CD4-positive, alpha-beta memory T cell (primary cell): ENCODE measurements around the gene PLCB1. TPM values are rescaled to one million over a fixed set of nuclear protein-coding genes. Genes with fewer than 3 reads are reported as not detected.

Experiments
- CTCF ChIA-PET: fragments of 350-600 bp; sonication (Branson Sonifier 250); formaldehyde crosslinking; loops from one replicate; lab custom pipeline; 2021; ENCODE audit warnings: inconsistent platforms; ENCODE audit not compliant: partially characterized antibody; lab: Charles Lee
- POLR2A ChIA-PET: fragments of 350-600 bp; sonication (Branson Sonifier 250); formaldehyde crosslinking; loops from one replicate; lab custom pipeline; 2021; ENCODE audit not compliant: partially characterized antibody; lab: Charles Lee
- DNase-seq, 5 donors: peaks; one replicate each; pipeline versions ENCODE4 v3.0.0 to v3.0.0-alpha.2; 2020 to 2022; ENCODE audit warnings: mixed read lengths in 1 of 5
- H3K27ac ChIP-seq: one replicate; pipeline ENCODE4 v1.7.0; 2013; ENCODE audit warnings: low read depth, low read length
- H3K27me3 ChIP-seq: 2 replicates; pipeline ENCODE4 v1.7.0; 2013; ENCODE audit warnings: mild to moderate bottlenecking, low read length, moderate library complexity; ENCODE audit not compliant: insufficient read depth
- H3K36me3 ChIP-seq: 2 replicates; pipeline ENCODE4 v1.7.0; 2013; ENCODE audit warnings: mild to moderate bottlenecking, low read length, moderate library complexity; ENCODE audit not compliant: insufficient read depth
- H3K4me1 ChIP-seq: 2 replicates; pipeline ENCODE4 v1.7.0; 2013; ENCODE audit warnings: mild to moderate bottlenecking, low read length, moderate library complexity; ENCODE audit not compliant: insufficient read depth
- H3K4me3 ChIP-seq, 2 donors: one replicate each; pipeline ENCODE4 v1.7.0; 2013; ENCODE audit warnings: low read length in 2 of 2, mild to moderate bottlenecking in 1 of 2
- H3K9me3 ChIP-seq, 2 donors: one replicate each; pipeline ENCODE4 v1.7.0; 2013; ENCODE audit warnings: low read length in 2 of 2, control low read depth in 1 of 2; ENCODE audit not compliant: control insufficient read depth in 1 of 2
- H3K27ac Mint-ChIP-seq, 7 donors: one replicate each; pipeline ENCODE4 v1.8.0; 2020 to 2021; ENCODE audit warnings: mixed read lengths in 7 of 7, mild to moderate bottlenecking in 6 of 7, inconsistent platforms in 3 of 7, moderate library complexity in 3 of 7
- H3K27me3 Mint-ChIP-seq, 2 donors: one replicate each; pipeline ENCODE4 v1.8.0; 2020 to 2021; ENCODE audit warnings: mixed read lengths in 2 of 2
- H3K36me3 Mint-ChIP-seq, 2 donors: one replicate each; pipeline ENCODE4 v1.8.0; 2020 to 2021; ENCODE audit warnings: mixed read lengths in 2 of 2, inconsistent platforms in 1 of 2, mild to moderate bottlenecking in 1 of 2
- H3K4me1 Mint-ChIP-seq, 4 donors: one replicate each; pipeline ENCODE4 v1.8.0; 2020 to 2021; ENCODE audit warnings: mixed read lengths in 4 of 4, mild to moderate bottlenecking in 1 of 4
- H3K4me3 Mint-ChIP-seq, 8 donors: one replicate each; pipeline ENCODE4 v1.8.0; 2020 to 2021; ENCODE audit warnings: mixed read lengths in 8 of 8, mild to moderate bottlenecking in 7 of 8, moderate library complexity in 6 of 8, inconsistent platforms in 3 of 8
- H3K9me3 Mint-ChIP-seq, 8 donors: one replicate each; pipeline ENCODE4 v1.8.0; 2020 to 2021; ENCODE audit warnings: mixed read lengths in 8 of 8, mild to moderate bottlenecking in 5 of 8, inconsistent platforms in 3 of 8, moderate library complexity in 1 of 8
- intact Hi-C: fragments of 100-400 bp; cut with micrococcal nuclease; formaldehyde crosslinking; loops from one replicate; pipeline ENCODE4 v1.15.1; 2023
- polyA plus RNA-seq, 2 donors: library from polyadenylated mRNA; unstranded; fragments of 300-500 nt; fragmentation: Illumina TruSeq; gene quantifications; one replicate each; pipeline ENCODE4 v1.2.3, GENCODE V29; 2021
- total RNA-seq, 2 experiments: library from RNA; stranded (reverse); gene quantifications; one replicate each; pipeline ENCODE4 v1.2.3, GENCODE V29; 2021

PLCB1 gene
- total and polyA plus RNA-seq, 4 experiments from 2014 or later, result 5.5 to 9.6 (median 8.2) TPM

DNA sequence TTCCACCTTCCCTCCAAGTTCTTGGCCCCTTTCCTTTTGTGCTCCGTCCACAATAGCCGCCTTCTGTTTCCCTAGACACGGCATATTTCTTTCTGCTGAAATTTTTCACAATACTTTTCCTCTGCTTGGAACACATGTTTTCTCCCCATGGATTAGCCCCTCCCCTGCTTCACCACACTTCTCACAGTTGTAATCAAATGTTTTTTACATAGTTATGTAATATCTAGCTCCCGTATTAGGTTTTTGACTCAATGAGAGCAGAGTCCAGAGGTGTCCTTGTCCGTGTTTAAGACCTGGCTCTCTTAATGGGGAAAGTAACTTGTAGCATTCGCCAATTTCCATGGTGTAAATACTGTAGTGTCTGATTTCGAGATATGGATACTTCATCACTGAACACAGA is 34.7 kb downstream of the PLCB1 start:
- H3K36me3 Mint-ChIP-seq, result peaks cover 0 to 4% of the 10 kb centered on the region in 2 donors
- Histone ChIP-seq H3K27ac (no peak overlapping the region), H3K27me3 (no peaks in the 10 kb centered on the region), H3K36me3 (no peaks in the 10 kb centered on the region), H3K9me3 (no peaks in the 10 kb centered on the region), H3K4me3 (no peak overlapping the region), H3K4me1 (peaks cover 9% of the 10 kb centered on the region)
- peaks cover 0 to 2% of the 10 kb centered on the region in 2 donors for H3K27me3 Mint-ChIP-seq
- intact Hi-C loops, result no loop called here
- no peak overlapping the region for H3K4me3 Mint-ChIP-seq
- no peak for DNase-seq
- H3K4me1 Mint-ChIP-seq, result peaks cover under 1 to 10% (median 2%) of the 10 kb centered on the region in 4 donors
- CTCF ChIA-PET, result interaction anchor here (0.8 kb wide), 1 partner anchor 9 kb away, joined by 3 read pairs; no protein-coding TSS in a partner anchor
- no peak overlapping the region for H3K27ac Mint-ChIP-seq
- H3K9me3 Mint-ChIP-seq, result no peaks in the 10 kb centered on the region
- POLR2A ChIA-PET, result interaction anchor here (1.5 kb wide), 1 partner anchor 10 kb away, joined by 3 read pairs; no protein-coding TSS in a partner anchor

DNA sequence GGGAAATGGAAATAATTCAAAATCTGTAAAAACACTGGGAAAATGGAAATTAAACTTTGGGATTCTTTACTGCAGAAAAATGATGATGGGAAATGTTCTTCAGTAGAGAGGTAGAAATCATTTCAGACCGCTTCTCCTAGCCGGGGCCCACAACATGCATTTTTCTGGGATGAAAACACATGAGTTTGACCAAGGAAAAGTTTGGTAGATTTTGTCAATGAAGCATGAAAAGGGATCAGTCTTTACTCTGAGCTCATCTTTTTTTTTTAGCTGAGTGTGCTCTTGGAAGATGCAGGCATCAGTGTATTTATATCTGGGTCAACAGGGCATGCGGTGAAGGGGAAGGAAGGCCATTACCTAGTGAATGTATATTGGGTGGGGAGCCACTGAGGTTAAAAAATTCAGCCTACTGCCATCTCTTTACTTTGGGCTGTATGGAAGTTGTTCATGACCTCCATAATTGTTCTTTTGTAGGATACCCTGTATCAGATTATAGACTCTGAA is 36.8 kb downstream of the PLCB1 start:
- CTCF ChIA-PET, result no interaction called here
- DNase-seq, result no peak

DNA sequence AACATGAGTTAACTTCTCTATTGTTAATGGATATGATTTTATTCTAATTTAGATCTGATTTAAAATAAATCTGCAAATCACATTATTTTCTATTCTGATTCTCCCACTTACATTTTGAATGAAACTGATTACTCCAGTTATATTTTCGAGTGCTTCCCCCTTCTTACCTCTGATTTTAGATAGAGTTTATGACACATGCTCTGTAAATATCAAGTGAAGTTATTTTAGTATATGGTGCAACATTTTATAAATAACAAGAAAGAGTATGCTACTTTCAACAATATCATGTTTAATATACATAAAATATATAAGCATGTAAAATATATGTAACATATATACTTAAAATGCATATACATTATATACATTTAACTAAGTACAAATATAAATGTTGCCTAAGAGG is 38.9 kb downstream of the PLCB1 start:
- Mint-ChIP-seq H3K36me3 (peaks cover 0 to 9% of the 10 kb centered on the region in 2 donors), H3K4me3 (no peak overlapping the region), H3K27me3 (peaks cover 0 to under 1% of the 10 kb centered on the region in 2 donors), H3K9me3 (no peaks in the 10 kb centered on the region), H3K4me1 (peaks cover 1 to 13% (median 6%) of the 10 kb centered on the region in 4 donors), H3K27ac (no peak overlapping the region)
- H3K4me3 ChIP-seq, result no peak overlapping the region
- ChIA-PET POLR2A (no interaction called here), CTCF (no interaction called here)
- H3K27ac ChIP-seq, result no peak overlapping the region
- H3K9me3 ChIP-seq, result no peaks in the 10 kb centered on the region
- H3K27me3 ChIP-seq, result no peaks in the 10 kb centered on the region
- H3K4me1 ChIP-seq, result peaks cover 4% of the 10 kb centered on the region
- H3K36me3 ChIP-seq, result no peaks in the 10 kb centered on the region
- intact Hi-C loops, result no loop called here
- DNase-seq, result no peak

More for the DNA sequence above, 36.8 kb downstream of the PLCB1 start:
- Histone ChIP-seq H3K27ac (no peak overlapping the region), H3K4me1 (peaks cover 4% of the 10 kb centered on the region), H3K4me3 (no peak overlapping the region), H3K27me3 (no peaks in the 10 kb centered on the region), H3K36me3 (no peaks in the 10 kb centered on the region), H3K9me3 (no peaks in the 10 kb centered on the region)
- Mint-ChIP-seq H3K27me3 (peaks cover 0 to 2% of the 10 kb centered on the region in 2 donors), H3K4me1 (peaks cover 0 to 6% (median under 1%) of the 10 kb centered on the region in 4 donors), H3K9me3 (no peaks in the 10 kb centered on the region), H3K27ac (no peak overlapping the region), H3K4me3 (no peak overlapping the region), H3K36me3 (peaks cover 0 to 11% of the 10 kb centered on the region in 2 donors)
- intact Hi-C loops, result no loop called here
- POLR2A ChIA-PET, result no interaction called here

DNA sequence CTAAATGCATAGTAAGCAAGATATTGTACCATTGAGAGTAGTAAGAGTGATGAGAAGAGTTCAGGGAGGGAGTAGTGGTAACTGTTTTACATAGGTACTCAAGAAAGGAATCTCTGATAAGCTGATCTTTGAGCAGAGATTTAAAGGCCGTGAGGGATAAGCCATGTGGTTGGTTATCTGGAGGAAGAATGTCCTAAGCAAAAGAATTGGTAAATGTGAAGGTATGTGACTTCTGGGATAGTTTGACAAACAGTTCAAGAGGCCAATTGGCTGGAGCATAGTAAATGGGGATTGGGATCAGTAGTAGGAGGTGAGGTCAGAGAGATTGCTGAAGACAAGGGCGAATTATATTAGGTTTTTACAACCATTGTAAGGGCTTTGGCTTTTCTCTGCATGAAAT is 40.1 kb downstream of the PLCB1 start:
- H3K36me3 Mint-ChIP-seq, result peaks cover 0 to 7% of the 10 kb centered on the region in 2 donors
- Histone ChIP-seq H3K9me3 (no peaks in the 10 kb centered on the region), H3K36me3 (no peaks in the 10 kb centered on the region), H3K27me3 (no peaks in the 10 kb centered on the region), H3K4me3 (no peak overlapping the region), H3K27ac (no peak overlapping the region), H3K4me1 (peaks cover 4% of the 10 kb centered on the region)
- DNase-seq, result no peak
- peak overlapping the region in 1 of 7 donors; percentile 32 for H3K27ac Mint-ChIP-seq
- ChIA-PET CTCF (no interaction called here), POLR2A (no interaction called here)
- H3K27me3 Mint-ChIP-seq, result no peaks in the 10 kb centered on the region
- H3K9me3 Mint-ChIP-seq, result no peaks in the 10 kb centered on the region
- peaks cover 1 to 13% (median 5%) of the 10 kb centered on the region in 4 donors for H3K4me1 Mint-ChIP-seq
- intact Hi-C loops, result no loop called here
- H3K4me3 Mint-ChIP-seq, result no peak overlapping the region

DNA sequence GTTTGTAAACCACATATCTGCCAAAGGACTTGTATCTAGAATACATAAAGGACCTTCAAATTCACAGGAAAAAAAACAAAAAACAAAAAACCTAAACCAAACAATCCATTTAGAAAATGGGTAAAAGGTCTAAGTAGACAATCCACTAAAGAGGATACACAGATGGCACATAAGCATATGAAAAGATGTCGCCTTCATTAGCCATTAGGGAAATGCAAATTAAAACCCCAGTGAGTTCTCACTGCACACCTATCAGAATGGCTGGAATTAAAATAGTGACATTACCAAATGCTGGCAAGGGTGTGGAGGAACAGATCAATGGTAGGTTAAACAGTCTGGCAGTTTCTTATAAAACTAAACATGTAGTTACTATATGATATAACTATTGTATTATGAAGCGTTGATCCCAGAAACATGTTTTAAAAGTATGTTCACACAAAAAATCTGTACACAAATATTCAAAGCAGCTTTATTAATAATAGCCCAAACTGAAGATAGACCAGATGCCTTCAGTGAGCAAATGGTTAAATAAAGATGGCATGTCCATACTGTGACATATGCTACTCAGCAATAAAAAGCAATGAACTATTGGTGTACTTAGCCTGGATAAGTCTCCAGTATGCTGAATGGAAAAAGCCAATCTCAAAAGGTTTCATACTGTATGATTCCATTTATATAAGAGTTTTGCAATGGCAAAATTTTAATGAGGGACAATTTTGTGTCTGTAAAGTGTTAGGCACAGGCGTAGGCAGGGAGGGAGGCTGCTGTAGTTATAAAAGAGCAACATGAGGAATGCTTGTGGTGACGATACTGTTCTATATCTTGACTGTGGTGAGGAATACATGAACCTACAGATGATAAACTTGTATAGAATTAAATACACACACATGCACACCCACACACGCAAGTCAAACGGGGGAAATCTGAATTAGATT is 43.9 kb downstream of the PLCB1 start:
- no peaks in the 10 kb centered on the region for H3K36me3 ChIP-seq
- Mint-ChIP-seq H3K9me3 (peaks cover 0 to 3% (median 0%) of the 10 kb centered on the region in 8 donors), H3K4me3 (no peak overlapping the region), H3K27me3 (no peaks in the 10 kb centered on the region), H3K4me1 (peaks cover 4 to 13% (median 5%) of the 10 kb centered on the region in 4 donors), H3K36me3 (peaks cover 0 to 7% of the 10 kb centered on the region in 2 donors), H3K27ac (peak overlapping the region in 1 of 7 donors; percentile 1)
- DNase-seq, result no peak
- no peak overlapping the region for H3K4me3 ChIP-seq
- H3K4me1 ChIP-seq, result no peaks in the 10 kb centered on the region
- POLR2A ChIA-PET, result no interaction called here
- no peaks in the 10 kb centered on the region for H3K27me3 ChIP-seq
- CTCF ChIA-PET, result no interaction called here
- no peaks in the 10 kb centered on the region for H3K9me3 ChIP-seq
- no peak overlapping the region for H3K27ac ChIP-seq
- intact Hi-C loops, result no loop called here

DNA sequence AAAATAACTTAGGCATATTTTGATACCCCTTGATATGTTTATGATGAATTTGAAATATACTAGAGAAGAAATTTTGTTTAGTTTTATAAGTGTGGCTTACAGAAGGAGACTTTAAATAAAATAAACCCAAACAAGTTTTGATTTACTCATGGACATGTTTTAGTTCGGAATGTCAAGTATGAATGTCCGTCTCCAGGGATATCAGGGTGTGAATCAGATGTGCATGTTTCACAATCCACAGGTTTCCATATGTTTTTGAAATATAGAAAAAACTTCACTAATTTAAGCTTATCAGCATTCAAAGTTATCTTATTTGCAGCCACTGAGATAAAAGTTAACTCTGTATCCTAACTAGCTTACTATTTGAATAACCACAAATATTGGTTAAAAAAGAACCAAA is 51.5 kb downstream of the PLCB1 start:
- Histone ChIP-seq H3K27me3 (no peaks in the 10 kb centered on the region), H3K4me3 (no peak overlapping the region), H3K9me3 (no peaks in the 10 kb centered on the region), H3K27ac (no peak overlapping the region), H3K4me1 (no peaks in the 10 kb centered on the region), H3K36me3 (no peaks in the 10 kb centered on the region)
- peaks cover 0 to 1% (median 0%) of the 10 kb centered on the region in 8 donors for H3K9me3 Mint-ChIP-seq
- CTCF ChIA-PET, result no interaction called here
- no peaks in the 10 kb centered on the region for H3K27me3 Mint-ChIP-seq
- H3K27ac Mint-ChIP-seq, result no peak overlapping the region
- intact Hi-C loops, result no loop called here
- peaks cover 0 to 9% (median 2%) of the 10 kb centered on the region in 4 donors for H3K4me1 Mint-ChIP-seq
- POLR2A ChIA-PET, result no interaction called here
- DNase-seq, result no peak
- no peak overlapping the region for H3K4me3 Mint-ChIP-seq
- no peaks in the 10 kb centered on the region for H3K36me3 Mint-ChIP-seq

DNA sequence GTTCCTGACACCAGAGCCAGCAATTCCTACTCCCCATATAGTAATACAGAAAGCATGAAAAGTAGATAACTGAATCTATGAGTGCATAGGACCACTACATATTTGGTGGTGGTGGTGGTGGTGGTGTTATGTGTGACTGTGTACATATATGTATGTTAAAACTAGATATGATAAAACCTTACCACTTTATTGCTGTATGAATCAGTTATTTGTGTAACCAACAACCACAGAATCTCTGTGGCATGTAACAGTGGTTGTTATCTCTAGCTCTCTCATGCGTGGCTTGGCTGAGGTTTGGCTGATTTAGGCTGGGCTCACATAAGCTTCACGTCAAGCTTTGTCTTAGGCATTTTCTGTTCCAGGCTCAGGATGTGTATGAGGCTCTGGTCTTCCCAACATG is 55.7 kb downstream of the PLCB1 start:
- no peak overlapping the region for H3K4me3 ChIP-seq
- ChIA-PET CTCF (no interaction called here), POLR2A (no interaction called here)
- DNase-seq, result no peak
- no peaks in the 10 kb centered on the region for H3K9me3 ChIP-seq
- peaks cover 0 to 9% (median 2%) of the 10 kb centered on the region in 4 donors for H3K4me1 Mint-ChIP-seq
- peaks cover 0 to 8% of the 10 kb centered on the region in 2 donors for H3K36me3 Mint-ChIP-seq
- intact Hi-C loops, result no loop called here
- no peaks in the 10 kb centered on the region for H3K36me3 ChIP-seq
- no peak overlapping the region for H3K4me3 Mint-ChIP-seq
- H3K4me1 ChIP-seq, result no peaks in the 10 kb centered on the region
- no peak overlapping the region for H3K27ac ChIP-seq
- H3K9me3 Mint-ChIP-seq, result peaks cover 0 to 6% (median 0%) of the 10 kb centered on the region in 8 donors
- no peaks in the 10 kb centered on the region for H3K27me3 Mint-ChIP-seq
- H3K27me3 ChIP-seq, result no peaks in the 10 kb centered on the region
- no peak overlapping the region for H3K27ac Mint-ChIP-seq
